ENCODE results near the gene IL1RL2. TPM values are rescaled to one million over a fixed set of nuclear protein-coding genes. Genes with fewer than 3 reads are reported as not detected.

Gene IL1RL2
- total RNA-seq, 1 experiment from 2014 or later, result not detected

- H3K27ac ChIP-seq (ENCODE audit: low read length), result no peak overlapping the region
- H3K9ac ChIP-seq (ENCODE audit: low read length), result no peak overlapping the region
- H3K27me3 ChIP-seq (ENCODE audit: low read length), result no peaks in the 10 kb centered on the region
- H2AFZ ChIP-seq (ENCODE audit: low read length), result no peak overlapping the region
- no peaks in the 10 kb centered on the region for H3K4me1 ChIP-seq (ENCODE audit: low read length)
- H3K36me3 ChIP-seq (ENCODE audit: insufficient read depth, low read length), result no peaks in the 10 kb centered on the region
- no peak overlapping the region for H3K4me3 ChIP-seq (ENCODE audit: low read length)
- no peak for DNase-seq
- no peaks in the 10 kb centered on the region for H4K20me1 ChIP-seq (ENCODE audit: insufficient read depth, low read depth, low read length)
- no peaks in the 10 kb centered on the region for H3K79me2 ChIP-seq (ENCODE audit: low read length)
- H3K9me2 ChIP-seq (replicated peaks; ENCODE audit: insufficient read depth, low read length), result no peaks in the 10 kb centered on the region
- no peak overlapping the region for H3K4me2 ChIP-seq (ENCODE audit: low read depth, low read length, poor library complexity, severe bottlenecking)
- H3K9me3 ChIP-seq (ENCODE audit: low read length), result no peaks in the 10 kb centered on the region
Observed at GRCh38 chr2:102282678-102283091, 95.9 kb downstream of the IL1RL2 start.

DNA sequence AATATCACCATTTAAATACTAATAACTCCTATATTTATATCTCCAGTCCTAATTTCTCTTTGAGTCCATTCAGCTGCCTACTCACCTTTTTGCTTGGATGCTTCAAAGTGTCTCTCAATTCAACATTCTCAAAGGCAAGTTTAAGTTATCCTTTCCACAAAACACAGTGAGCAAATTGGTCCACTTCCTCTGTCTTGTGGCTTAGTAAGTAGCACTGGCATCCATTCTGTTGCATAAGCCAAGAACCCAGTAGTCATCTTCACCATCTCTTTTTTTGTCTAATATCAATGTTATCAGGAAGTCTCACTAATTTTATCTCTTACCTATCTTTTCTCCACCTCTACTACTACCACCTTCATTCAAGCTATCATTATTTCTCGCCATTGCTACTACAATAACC, 97.2 kb downstream of the IL1RL2 start:
- H4K20me1 ChIP-seq (ENCODE audit: insufficient read depth, low read depth, low read length), result no peaks in the 10 kb centered on the region
- H3K27ac ChIP-seq (ENCODE audit: low read length), result no peak overlapping the region
- no peak overlapping the region for H3K4me2 ChIP-seq (ENCODE audit: low read depth, low read length, poor library complexity, severe bottlenecking)
- no peaks in the 10 kb centered on the region for H3K36me3 ChIP-seq (ENCODE audit: insufficient read depth, low read length)
- no peaks in the 10 kb centered on the region for H3K4me1 ChIP-seq (ENCODE audit: low read length)
- no peaks in the 10 kb centered on the region for H3K79me2 ChIP-seq (ENCODE audit: low read length)
- H3K9me2 ChIP-seq (replicated peaks; ENCODE audit: insufficient read depth, low read length), result no peaks in the 10 kb centered on the region
- H3K9me3 ChIP-seq (ENCODE audit: low read length), result no peaks in the 10 kb centered on the region
- H2AFZ ChIP-seq (ENCODE audit: low read length), result no peak overlapping the region
- no peak for DNase-seq
- H3K4me3 ChIP-seq (ENCODE audit: low read length), result no peak overlapping the region
- no peak overlapping the region for H3K9ac ChIP-seq (ENCODE audit: low read length)
- no peaks in the 10 kb centered on the region for H3K27me3 ChIP-seq (ENCODE audit: low read length)

DNA sequence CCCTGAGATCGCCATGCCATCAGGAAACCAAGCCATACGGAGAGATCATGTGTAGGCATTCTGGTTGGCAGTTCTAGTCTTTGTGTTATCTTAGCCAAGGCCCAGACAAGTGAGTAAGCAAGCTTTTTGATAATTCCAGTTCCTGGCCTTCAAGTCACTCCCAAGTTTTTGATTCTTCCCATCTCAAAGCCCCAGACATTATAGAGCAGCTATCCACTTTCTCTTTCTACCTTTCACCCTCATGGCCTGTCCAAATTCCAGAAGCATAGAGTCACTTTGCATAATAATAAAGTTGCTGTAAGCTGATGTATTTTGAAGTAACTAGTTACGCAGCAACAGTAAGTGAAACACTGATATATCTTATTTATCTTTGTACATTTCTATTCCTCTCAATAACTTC, 97.8 kb downstream of the IL1RL2 start:
- H3K9me3 ChIP-seq (ENCODE audit: low read length), result no peaks in the 10 kb centered on the region
- no peaks in the 10 kb centered on the region for H3K4me1 ChIP-seq (ENCODE audit: low read length)
- no peaks in the 10 kb centered on the region for H4K20me1 ChIP-seq (ENCODE audit: insufficient read depth, low read depth, low read length)
- H2AFZ ChIP-seq (ENCODE audit: low read length), result no peak overlapping the region
- H3K27ac ChIP-seq (ENCODE audit: low read length), result no peak overlapping the region
- H3K9me2 ChIP-seq (replicated peaks; ENCODE audit: insufficient read depth, low read length), result no peaks in the 10 kb centered on the region
- DNase-seq, result no peak
- no peaks in the 10 kb centered on the region for H3K36me3 ChIP-seq (ENCODE audit: insufficient read depth, low read length)
- H3K4me2 ChIP-seq (ENCODE audit: low read depth, low read length, poor library complexity, severe bottlenecking), result no peak overlapping the region
- H3K27me3 ChIP-seq (ENCODE audit: low read length), result no peaks in the 10 kb centered on the region
- H3K9ac ChIP-seq (ENCODE audit: low read length), result no peak overlapping the region
- H3K79me2 ChIP-seq (ENCODE audit: low read length), result no peaks in the 10 kb centered on the region
- no peak overlapping the region for H3K4me3 ChIP-seq (ENCODE audit: low read length)

GRCh38 chr2:102285368-102285767, 98.5 kb downstream of the IL1RL2 start:
- no peaks in the 10 kb centered on the region for H3K27me3 ChIP-seq (ENCODE audit: low read length)
- no peak overlapping the region for H3K27ac ChIP-seq (ENCODE audit: low read length)
- no peak overlapping the region for H2AFZ ChIP-seq (ENCODE audit: low read length)
- no peaks in the 10 kb centered on the region for H3K9me2 ChIP-seq (replicated peaks; ENCODE audit: insufficient read depth, low read length)
- no peaks in the 10 kb centered on the region for H3K36me3 ChIP-seq (ENCODE audit: insufficient read depth, low read length)
- no peaks in the 10 kb centered on the region for H3K4me1 ChIP-seq (ENCODE audit: low read length)
- no peak overlapping the region for H3K4me3 ChIP-seq (ENCODE audit: low read length)
- H3K4me2 ChIP-seq (ENCODE audit: low read depth, low read length, poor library complexity, severe bottlenecking), result no peak overlapping the region
- no peak overlapping the region for H3K9ac ChIP-seq (ENCODE audit: low read length)
- no peaks in the 10 kb centered on the region for H4K20me1 ChIP-seq (ENCODE audit: insufficient read depth, low read depth, low read length)
- no peaks in the 10 kb centered on the region for H3K79me2 ChIP-seq (ENCODE audit: low read length)
- no peak for DNase-seq
- no peaks in the 10 kb centered on the region for H3K9me3 ChIP-seq (ENCODE audit: low read length)

GRCh38 chr2:102286041-102286440, 99.2 kb downstream of the IL1RL2 start:
- Histone ChIP-seq H3K27me3 (ENCODE audit: low read length) (no peaks in the 10 kb centered on the region), H3K4me2 (ENCODE audit: low read depth, low read length, poor library complexity, severe bottlenecking) (no peak overlapping the region), H3K9me3 (ENCODE audit: low read length) (no peaks in the 10 kb centered on the region), H3K9ac (ENCODE audit: low read length) (no peak overlapping the region), H4K20me1 (ENCODE audit: insufficient read depth, low read depth, low read length) (no peaks in the 10 kb centered on the region), H3K4me1 (ENCODE audit: low read length) (no peaks in the 10 kb centered on the region), H3K27ac (ENCODE audit: low read length) (no peak overlapping the region), H3K4me3 (ENCODE audit: low read length) (no peak overlapping the region), H2AFZ (ENCODE audit: low read length) (no peak overlapping the region), H3K36me3 (ENCODE audit: insufficient read depth, low read length) (no peaks in the 10 kb centered on the region), H3K9me2 (replicated peaks; ENCODE audit: insufficient read depth, low read length) (no peaks in the 10 kb centered on the region), H3K79me2 (ENCODE audit: low read length) (no peaks in the 10 kb centered on the region)
- DNase-seq, result no peak

DNA sequence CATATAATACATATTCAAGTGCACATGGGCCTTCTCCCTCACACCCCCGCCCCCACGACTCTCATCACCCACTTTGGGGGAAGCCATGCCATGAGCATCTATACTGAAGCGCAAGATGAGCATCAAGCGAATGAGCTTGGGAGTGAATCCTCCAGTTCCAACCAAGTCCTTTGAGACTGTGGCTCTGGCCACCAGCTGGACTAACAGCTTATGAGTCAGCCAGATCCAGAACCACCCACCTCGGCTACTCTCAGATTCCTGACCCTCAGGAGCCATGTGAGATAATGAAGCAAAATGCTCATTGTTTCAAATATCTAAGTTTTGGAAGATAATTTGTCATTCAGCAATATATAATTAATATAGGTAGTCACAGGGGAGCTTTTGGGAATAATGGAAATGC, 102.3 kb downstream of the IL1RL2 start:
- no peaks in the 10 kb centered on the region for H3K79me2 ChIP-seq (ENCODE audit: low read length)
- H3K9me2 ChIP-seq (replicated peaks; ENCODE audit: insufficient read depth, low read length), result no peaks in the 10 kb centered on the region
- no peaks in the 10 kb centered on the region for H3K36me3 ChIP-seq (ENCODE audit: insufficient read depth, low read length)
- no peaks in the 10 kb centered on the region for H3K27me3 ChIP-seq (ENCODE audit: low read length)
- H3K4me1 ChIP-seq (ENCODE audit: low read length), result no peaks in the 10 kb centered on the region
- H3K9me3 ChIP-seq (ENCODE audit: low read length), result no peaks in the 10 kb centered on the region
- no peaks in the 10 kb centered on the region for H4K20me1 ChIP-seq (ENCODE audit: insufficient read depth, low read depth, low read length)
- H2AFZ ChIP-seq (ENCODE audit: low read length), result no peak overlapping the region
- H3K4me3 ChIP-seq (ENCODE audit: low read length), result no peak overlapping the region
- H3K9ac ChIP-seq (ENCODE audit: low read length), result no peak overlapping the region
- no peak overlapping the region for H3K4me2 ChIP-seq (ENCODE audit: low read depth, low read length, poor library complexity, severe bottlenecking)
- DNase-seq, result no peak
- no peak overlapping the region for H3K27ac ChIP-seq (ENCODE audit: low read length)

Other genes with a start within 250 kb of the IL1RL2 start
- not detected in 2 replicates for gene IL1R2, start 195.1 kb upstream of the IL1RL2 start, total RNA-seq (2014; rRNA removed; shearing (Covaris generic); ENCODE audit: low replicate concordance)
- gene IL1R1, start 44.3 kb upstream of the IL1RL2 start, total RNA-seq (2014; rRNA removed; shearing (Covaris generic); ENCODE audit: low replicate concordance), result not detected in 2 replicates
- gene IL1RL1, start 124.5 kb downstream of the IL1RL2 start, total RNA-seq (2014; rRNA removed; shearing (Covaris generic); ENCODE audit: low replicate concordance), result not detected in 2 replicates
- gene IL18R1, start 168.8 kb downstream of the IL1RL2 start, total RNA-seq (2014; rRNA removed; shearing (Covaris generic); ENCODE audit: low replicate concordance), result 0.36 TPM in 1 of 2 replicates, not detected in the other
- gene IL18RAP, start 236.1 kb downstream of the IL1RL2 start, total RNA-seq (2014; rRNA removed; shearing (Covaris generic); ENCODE audit: low replicate concordance), result 1.2 and 4.4 TPM in 2 replicates

All from Karpas-422 (cell line).